PFSK-1 (cell line): Measurements from ENCODE around the gene SCRN2.

Experiments
- FOXP2 ChIP-seq: optimal IDR thresholded peaks from 2 replicates; pipeline ENCODE3; 2011; ENCODE audit warnings: borderline replicate concordance, control low read depth, inconsistent platforms; ENCODE audit not compliant: insufficient read depth; ENCODE audit errors: extremely low read length, extremely low read depth
- POLR2AphosphoS5 ChIP-seq: IDR thresholded peaks from 2 replicates; pipeline ENCODE4 v1.6.1; 2012; ENCODE audit warnings: low read depth, mild to moderate bottlenecking, control low read depth, low read length, moderate library complexity
- REST ChIP-seq, 2 experiments: IDR thresholded peaks; 2 replicates each; pipeline versions ENCODE4 v1.6.1 to v1.8.0; 2011 to 2012; ENCODE audit warnings: low read depth in 2 of 2, low read length in 2 of 2, control low read depth in 1 of 2, inconsistent platforms in 1 of 2, mild to moderate bottlenecking in 1 of 2, moderate library complexity in 1 of 2; ENCODE audit not compliant: insufficient read depth in 1 of 2
- SIN3A ChIP-seq: IDR thresholded peaks from 2 replicates; pipeline ENCODE4 v1.6.1; 2012; ENCODE audit warnings: mild to moderate bottlenecking, low read length, moderate library complexity, borderline replicate concordance; ENCODE audit not compliant: insufficient read depth
- TAF1 ChIP-seq: IDR thresholded peaks from 2 replicates; pipeline ENCODE4 v1.6.1; 2012; ENCODE audit warnings: low read length, control low read depth, borderline replicate concordance; ENCODE audit not compliant: insufficient read depth

The SCRN2 gene

GRCh38 chr17:47873200-47874090, 32.4 kb upstream of the SCRN2 start:
- TF ChIP-seq SIN3A: no peak
- TF ChIP-seq FOXP2: no peak
- no peak for TF ChIP-seq POLR2AphosphoS5
- TF ChIP-seq REST (IDR thresholded peaks at IDR 0.05; ENCODE audit: insufficient read depth in 1 of 2, low read depth in 2 of 2, low read length in 2 of 2): no peak
- no peak for TF ChIP-seq TAF1

GRCh38 chr17:47872651-47873161, 31.6 kb upstream of the SCRN2 start:
- TF ChIP-seq FOXP2: no peak
- TF ChIP-seq POLR2AphosphoS5: no peak
- no peak for TF ChIP-seq TAF1
- TF ChIP-seq SIN3A: no peak
- no peak for TF ChIP-seq REST (IDR thresholded peaks at IDR 0.05; ENCODE audit: insufficient read depth in 1 of 2, low read depth in 2 of 2, low read length in 2 of 2)

DNA sequence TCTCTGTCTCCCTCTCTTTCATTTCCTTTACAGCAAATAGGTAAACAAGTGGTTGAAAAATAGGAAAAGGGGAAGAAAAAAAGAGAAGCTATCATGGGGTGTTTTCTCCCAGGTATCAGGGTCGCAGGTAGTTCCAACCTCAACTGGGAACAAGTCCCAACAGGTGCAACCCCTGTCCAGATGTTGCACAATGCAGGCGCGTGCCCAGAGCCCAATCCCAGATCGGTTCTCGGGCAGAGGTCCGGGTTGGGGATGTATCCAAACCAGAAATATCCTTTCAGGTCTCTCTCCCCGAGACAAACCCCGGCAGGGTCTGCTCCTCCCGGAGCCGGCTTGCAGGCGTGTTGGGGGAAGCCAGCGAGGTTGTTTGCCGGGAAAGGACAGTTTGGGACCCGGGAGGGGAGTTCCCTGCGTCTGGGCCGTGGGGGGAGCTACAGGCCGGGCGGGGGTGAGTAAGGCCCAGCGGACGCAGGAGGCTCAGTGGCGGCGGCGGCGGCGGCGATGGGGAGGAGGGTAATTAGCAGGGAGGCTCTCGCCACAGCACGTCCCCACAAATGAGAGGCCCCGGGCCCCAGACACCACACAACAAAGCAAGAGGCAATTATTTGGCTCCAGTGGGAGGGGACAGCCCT, 31.1 kb upstream of the SCRN2 start:
- TF ChIP-seq SIN3A (no peak), POLR2AphosphoS5 (no peak), TAF1 (no peak), REST (IDR thresholded peaks at IDR 0.05; ENCODE audit: insufficient read depth in 1 of 2, low read depth in 2 of 2, low read length in 2 of 2) (no peak)

DNA sequence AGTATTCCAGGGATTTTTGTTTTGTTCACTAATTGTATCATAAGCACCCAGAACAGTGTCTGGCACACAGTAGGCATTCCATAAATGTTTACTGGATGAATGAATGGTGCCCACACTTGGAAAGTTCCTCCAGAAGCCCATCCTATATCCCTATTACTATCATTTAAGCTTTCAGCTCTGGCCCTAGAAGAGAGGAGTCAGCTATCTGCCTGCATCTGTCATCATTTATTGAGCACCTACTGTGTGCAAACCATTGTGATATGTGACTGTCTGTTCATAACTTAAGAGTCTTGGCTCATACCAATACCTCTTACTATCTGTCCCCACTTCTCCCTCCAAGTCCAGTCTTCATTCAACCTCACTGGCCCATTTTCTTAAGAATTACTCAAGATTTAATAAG, 30.0 kb upstream of the SCRN2 start:
- TF ChIP-seq TAF1: no peak
- no peak for TF ChIP-seq FOXP2
- TF ChIP-seq SIN3A: no peak
- no peak for TF ChIP-seq REST (IDR thresholded peaks at IDR 0.05; ENCODE audit: insufficient read depth in 1 of 2, low read depth in 2 of 2, low read length in 2 of 2)
- no peak for TF ChIP-seq POLR2AphosphoS5
